Retinal pigment epithelial cell (primary cell): ENCODE data around the gene SPACA6.

Experiments used
- DNase-seq: peaks from one replicate; pipeline ENCODE4 v3.0.0-alpha.2; 2010; ENCODE audit warnings: low read depth
- H3K4me3 ChIP-seq: 2 replicates; pipeline ENCODE4 v1.5.1; 2011; ENCODE audit warnings: mild to moderate bottlenecking, low read length, control low read depth, moderate library complexity
- TF ChIP-seq, protein P1 (sequence below): conservative IDR thresholded peaks from 2 replicates; pipeline ENCODE4 v1.5.1; 2011; ENCODE audit warnings: low read depth, low read length, control low read depth, inconsistent platforms

The SPACA6 gene

DNA sequence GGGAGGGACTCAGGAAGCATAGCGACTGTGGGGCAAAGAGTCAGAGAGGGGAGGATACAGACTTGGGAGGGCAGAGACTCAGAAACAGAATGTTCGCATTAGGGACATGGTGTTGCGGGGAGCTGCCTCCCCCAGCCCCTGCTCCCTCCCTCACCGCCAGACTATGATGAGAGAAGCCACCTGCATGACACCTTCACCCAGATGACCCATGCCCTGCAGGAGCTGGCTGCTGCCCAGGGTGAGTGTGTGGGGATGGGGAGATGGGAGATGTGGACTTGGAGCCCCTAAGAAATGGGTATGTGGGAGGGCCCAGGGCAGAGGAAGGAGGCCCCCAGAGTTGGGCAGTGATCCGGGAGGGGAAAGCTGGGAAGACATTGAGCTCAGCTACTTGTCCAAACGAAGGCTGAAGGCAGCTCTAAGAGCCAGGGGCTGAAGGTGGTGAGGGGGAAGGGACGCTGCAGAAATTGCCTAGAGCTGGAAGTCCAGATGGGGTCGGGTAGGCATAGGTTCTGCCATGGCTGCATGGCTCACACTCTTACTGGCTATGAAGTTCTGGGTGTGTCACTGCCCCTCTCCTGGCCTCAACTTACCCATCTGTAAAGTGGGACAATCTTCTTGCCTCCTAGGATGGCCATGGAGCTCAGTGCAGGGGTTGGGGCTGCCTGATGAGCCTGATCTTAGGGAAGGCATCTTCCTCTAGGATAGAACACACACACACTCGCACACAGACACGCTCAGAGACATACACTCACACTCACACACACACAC is 1.4 kb downstream of the SPACA6 start:
- no peak overlapping the region for H3K4me3 ChIP-seq

DNA sequence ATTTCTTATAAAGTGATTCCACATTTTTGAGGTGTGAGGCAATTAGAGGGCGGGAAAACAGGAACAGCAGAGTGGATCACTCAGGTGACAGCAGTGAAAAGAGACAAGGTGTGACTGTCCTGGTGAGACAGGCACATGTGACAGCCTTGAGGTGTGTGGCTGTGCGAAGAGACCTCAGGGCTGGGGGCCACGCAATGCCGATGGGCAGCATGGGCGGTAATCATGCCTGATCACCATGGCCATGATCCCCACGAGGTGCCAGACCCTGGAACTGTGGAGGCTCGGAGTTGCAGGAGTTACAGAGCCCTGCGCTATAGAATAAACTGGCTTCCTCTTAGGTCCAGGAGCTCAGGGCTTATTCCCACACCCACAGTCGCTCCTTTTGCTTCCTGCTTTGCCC is 2.0 kb downstream of the SPACA6 start:
- no peak for DNase-seq
- no peak overlapping the region for H3K4me3 ChIP-seq
- TF ChIP-seq, protein P1, sequence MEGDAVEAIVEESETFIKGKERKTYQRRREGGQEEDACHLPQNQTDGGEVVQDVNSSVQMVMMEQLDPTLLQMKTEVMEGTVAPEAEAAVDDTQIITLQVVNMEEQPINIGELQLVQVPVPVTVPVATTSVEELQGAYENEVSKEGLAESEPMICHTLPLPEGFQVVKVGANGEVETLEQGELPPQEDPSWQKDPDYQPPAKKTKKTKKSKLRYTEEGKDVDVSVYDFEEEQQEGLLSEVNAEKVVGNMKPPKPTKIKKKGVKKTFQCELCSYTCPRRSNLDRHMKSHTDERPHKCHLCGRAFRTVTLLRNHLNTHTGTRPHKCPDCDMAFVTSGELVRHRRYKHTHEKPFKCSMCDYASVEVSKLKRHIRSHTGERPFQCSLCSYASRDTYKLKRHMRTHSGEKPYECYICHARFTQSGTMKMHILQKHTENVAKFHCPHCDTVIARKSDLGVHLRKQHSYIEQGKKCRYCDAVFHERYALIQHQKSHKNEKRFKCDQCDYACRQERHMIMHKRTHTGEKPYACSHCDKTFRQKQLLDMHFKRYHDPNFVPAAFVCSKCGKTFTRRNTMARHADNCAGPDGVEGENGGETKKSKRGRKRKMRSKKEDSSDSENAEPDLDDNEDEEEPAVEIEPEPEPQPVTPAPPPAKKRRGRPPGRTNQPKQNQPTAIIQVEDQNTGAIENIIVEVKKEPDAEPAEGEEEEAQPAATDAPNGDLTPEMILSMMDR, result no peak

More for the DNA sequence above, 1.4 kb downstream of the SPACA6 start:
- no peak for DNase-seq
- TF ChIP-seq, protein P1, result no peak

DNA sequence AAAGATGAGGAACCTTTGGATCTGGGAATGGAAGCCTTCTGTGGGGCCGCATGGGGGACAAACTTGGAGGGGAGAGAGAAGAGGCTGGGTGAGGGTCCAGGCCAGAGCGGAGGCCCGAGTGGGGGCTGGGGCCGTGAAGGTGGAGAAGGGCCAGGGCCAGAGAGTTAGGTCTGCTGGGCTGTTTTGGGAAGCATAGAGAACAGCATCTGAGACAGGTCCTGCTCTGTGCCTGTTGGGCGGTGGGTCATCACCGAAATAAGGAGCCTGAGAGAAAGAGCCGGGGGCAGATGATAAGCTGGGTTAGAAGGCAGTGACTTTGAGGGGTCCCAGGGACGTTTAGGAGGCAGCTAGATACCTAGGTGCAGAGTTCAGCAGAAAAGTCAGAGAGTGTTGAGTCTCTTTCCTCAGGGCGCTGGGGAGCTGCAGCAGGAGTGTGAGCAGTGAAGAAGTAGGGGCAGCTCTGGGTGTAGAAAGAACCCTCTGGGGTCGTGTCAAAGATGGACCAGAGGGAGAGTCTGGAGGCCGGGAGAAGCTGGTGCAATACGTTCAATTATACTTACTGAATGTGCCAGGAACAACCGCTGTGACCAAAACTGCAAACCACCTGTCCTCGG is 2.7 kb downstream of the SPACA6 start:
- H3K4me3 ChIP-seq, result no peak overlapping the region
- no peak for DNase-seq
- TF ChIP-seq, protein P1, result no peak

DNA sequence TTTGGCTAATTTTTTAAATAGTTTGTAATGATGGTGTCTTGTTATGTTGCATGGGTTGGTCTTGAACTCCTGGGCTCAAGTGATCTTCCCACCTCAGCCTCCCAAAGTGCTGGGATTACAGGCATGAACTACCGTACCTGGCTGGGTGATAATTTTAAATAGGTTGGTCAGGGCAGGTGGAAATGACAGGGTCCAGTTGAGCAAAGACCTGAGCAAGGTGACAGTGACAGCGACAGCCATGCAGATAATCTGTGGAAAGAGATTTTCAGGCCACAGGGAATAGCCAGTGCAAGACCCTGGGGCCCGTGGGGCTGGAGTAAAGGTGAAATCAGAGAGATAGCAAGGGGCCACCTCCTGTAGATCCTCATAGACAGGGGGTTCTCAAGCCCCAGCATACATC is 3.5 kb downstream of the SPACA6 start:
- TF ChIP-seq, protein P1, result no peak
- no peak overlapping the region for H3K4me3 ChIP-seq
- no peak for DNase-seq

DNA sequence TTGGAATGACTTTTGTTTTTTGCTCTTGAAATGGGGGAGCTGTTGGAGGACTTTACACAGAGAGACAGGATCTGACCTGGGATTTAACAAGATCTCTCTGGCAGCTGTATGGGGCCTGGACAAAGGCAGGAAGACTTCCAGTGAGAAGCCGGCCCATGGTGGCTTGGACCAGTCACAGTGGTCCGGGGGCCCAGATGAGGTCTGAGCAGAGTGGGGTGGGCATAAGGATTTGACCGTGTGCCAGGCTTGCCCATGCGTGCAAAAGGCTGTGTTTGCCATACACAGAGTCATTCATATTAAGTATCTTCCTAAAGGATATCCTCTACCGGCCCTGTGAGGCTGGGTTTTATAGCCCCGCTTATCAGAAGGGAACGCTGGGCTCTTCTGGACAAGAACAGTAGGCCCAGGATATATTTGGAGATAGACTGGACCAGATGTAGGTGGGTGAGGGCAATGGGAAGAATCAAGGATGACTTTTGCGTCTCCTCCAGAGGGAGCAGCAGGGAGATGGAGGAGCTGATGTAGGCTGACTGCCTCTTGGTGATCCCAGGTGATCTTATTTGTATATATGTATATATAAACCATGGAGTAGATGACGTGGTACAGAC is 4.1 kb downstream of the SPACA6 start:
- no peak overlapping the region for H3K4me3 ChIP-seq
- DNase-seq, result no peak
- TF ChIP-seq, protein P1, result no peak

DNA sequence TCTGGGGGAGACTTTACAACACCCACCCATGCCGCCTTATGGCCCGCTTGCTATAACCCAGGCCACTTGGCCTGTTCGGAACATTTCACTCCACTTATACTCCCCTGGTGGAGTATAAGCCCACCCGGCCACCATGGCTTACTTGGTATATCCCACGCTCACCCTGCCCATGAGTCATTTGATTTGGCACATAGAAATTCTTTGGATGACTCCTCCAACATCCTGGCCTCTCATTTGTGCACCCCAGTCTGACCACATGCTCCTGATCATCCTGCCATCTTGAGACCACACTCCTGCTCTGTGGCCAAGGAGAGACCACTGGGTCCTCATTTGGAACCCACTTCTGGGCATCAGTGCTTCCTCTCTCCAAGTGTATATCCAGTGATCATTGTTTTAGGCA is 5.2 kb downstream of the SPACA6 start:
- H3K4me3 ChIP-seq, result no peak overlapping the region
- DNase-seq, result no peak
- TF ChIP-seq, protein P1, result no peak
